HG03521 (cell line): ENCODE data around the gene ZNF408.
"Not testable (repeated sequence)": the region's sequence is repeated elsewhere in the genome, so short reads cannot be mapped to it uniquely, and the experiment has no call there.

ENCODE experiments used
- ATAC-seq: cut with Tn5 transposase; IDR thresholded peaks from one replicate; pipeline ENCODE4 v1.9.1; 2021; ENCODE audit warnings: mild to moderate bottlenecking, moderate library complexity; ENCODE audit not compliant: unreplicated experiment

Gene ZNF408

DNA sequence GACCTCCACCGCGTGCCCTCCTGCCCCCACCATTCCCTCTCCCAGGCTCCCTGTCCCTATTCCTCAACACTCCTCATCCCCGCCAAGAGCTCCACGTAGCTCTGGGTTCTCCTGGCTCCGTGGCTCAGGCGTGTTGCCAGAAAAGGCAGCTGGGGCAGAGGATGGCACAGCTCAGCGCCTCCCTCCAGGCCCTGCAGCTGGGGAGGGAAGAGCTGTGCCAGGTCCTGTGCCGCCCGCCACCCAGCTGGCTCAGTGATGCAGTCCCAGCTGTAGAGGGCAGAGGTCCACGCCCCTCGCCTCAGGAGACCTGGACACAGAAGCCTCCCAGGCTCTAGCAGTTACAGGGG is 4.6 kb upstream of the ZNF408 start:
- ATAC-seq: no peak

DNA sequence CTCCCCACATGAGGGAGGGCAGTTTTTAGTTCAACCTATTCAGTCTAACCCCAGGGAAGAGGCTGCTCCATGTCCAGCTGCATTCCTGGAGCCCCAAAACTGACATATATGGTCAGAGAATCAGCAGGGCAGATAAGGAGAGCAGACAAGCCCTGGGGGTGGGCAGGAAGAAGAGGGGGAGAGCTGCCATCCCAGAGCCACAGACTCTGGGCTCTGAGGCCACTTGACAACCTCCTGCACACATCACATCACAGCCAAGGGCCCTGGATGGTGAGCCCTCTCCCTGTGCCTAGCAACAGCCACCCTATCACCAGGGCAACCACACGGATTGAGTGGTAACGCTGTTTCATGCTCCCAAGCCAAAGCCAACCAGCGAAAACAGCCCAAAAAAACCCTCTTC is 3.5 kb upstream of the ZNF408 start:
- no peak for ATAC-seq

DNA sequence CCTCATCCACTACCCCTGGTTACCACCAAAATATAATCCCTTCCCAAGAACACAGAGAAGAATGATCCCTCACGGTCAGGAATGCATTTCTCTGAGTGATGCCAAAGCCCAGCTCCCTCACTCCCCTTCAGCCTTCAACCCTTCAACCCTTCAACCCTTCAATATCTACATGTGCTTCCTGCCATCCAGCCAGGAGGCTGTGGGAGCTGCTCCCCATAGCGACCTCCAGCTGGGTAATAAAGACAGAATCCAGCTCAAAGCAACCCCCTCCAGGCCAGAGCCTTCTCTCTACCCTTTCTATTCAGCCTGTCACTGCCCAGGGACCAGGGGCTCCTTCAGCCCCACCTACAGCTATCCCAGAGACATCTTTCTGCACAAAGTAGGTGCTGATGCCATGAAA is 3.1 kb upstream of the ZNF408 start:
- no peak for ATAC-seq

DNA sequence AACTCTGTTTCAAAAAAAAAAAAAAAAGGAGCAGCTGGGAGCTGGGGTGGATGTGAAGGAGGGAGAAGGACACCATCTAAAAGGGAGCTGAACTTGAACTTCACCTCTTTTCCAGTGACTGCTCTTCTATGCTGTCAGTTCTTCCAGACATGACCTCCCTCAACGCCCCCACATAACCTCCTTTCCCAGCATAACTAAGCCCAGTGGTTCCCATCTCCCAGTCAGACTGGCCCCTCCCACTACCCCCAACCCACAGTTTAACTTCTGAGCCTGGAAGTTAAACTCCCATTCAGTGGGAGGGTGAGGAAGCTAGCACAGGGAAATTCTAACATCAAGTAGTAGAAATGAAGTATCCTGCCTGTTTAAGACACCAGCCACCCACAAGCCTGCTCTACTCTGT is 2.2 kb upstream of the ZNF408 start:
- ATAC-seq: no peak

DNA sequence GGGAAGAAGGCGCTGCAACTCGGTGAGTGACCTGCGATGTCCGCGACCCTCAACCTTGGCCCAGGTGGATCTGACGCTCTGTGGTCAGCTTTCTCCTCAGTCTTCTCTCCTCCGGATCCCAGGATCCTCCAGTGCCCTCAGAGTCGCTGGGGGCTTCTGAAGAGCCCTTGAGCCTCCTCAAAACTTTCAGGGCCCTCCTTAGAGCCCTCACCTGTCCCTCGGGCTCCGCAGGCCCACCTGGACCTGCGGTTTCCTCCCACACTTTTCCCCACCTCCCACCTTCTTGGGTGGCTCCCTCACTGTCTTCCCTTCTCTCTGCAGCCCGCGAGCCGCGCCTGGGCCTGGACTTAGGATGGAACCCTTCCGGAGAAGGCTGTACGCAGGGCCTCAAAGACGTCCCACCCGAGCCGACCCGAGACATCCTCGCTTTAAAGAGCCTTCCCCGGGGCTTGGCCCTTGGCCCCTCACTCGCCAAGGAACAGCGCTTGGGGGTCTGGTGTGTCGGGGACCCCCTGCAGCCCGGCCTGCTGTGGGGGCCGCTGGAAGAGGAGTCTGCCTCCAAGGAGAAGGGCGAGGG is 335 bp downstream of the ZNF408 start:
- ATAC-seq: no peak

DNA sequence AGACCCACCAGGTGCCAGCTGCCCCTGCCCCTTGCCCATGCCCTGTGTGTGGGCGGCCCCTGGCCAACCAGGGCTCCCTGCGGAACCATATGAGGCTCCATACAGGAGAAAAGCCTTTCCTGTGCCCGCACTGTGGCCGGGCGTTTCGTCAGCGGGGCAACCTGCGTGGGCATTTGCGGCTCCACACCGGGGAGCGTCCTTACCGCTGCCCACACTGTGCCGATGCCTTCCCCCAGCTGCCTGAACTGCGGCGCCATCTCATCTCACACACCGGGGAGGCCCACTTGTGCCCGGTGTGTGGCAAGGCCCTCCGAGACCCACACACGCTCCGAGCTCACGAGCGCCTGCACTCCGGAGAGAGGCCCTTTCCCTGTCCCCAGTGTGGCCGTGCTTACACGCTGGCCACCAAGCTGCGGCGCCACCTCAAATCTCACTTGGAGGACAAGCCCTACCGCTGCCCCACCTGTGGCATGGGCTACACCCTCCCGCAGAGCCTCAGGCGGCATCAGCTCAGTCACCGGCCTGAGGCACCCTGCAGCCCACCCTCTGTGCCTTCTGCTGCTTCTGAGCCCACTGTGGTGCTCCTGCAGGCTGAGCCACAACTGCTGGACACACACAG is 4.3 kb downstream of the ZNF408 start:
- no peak for ATAC-seq

DNA sequence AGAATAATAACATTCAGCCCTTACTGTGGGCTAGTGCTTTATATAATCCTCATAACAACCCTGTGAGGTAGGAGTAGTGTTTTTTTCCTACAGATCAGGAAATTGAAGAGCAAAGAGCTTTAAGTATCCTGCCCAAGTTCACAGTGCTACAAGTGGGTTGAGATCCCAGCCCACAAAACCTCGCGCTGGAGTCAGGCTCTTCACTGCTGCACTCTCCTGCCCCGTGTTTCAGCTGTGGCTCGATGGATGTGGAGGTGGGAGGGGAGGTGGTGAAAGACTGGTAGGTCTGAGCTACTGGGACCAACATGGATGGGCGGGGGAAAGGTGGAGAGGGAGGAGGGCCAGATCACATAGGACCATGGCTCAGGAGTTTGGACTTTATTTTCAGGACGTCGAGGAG is 6.1 kb downstream of the ZNF408 start:
- no peak for ATAC-seq

DNA sequence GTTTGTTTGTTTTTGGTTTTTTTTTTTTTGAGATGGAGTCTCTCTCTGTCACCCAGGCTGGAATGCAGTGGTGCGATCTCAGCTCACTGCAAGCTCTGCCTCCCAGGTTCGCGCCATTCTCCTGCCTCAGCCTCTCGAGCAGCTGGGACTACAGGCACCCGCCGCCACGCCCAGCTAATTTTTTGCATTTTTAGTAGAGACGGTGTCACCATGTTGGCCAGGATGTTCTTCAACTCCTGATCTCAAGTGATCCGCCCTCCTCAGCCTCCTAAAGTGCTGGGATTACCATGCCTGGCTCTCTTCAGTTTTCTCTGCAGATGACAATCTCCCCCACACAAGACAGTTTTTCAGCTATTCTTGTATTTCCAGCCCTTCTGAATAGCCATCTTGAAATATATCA is 8.5 kb downstream of the ZNF408 start:
- not testable (repeated sequence) for ATAC-seq

DNA sequence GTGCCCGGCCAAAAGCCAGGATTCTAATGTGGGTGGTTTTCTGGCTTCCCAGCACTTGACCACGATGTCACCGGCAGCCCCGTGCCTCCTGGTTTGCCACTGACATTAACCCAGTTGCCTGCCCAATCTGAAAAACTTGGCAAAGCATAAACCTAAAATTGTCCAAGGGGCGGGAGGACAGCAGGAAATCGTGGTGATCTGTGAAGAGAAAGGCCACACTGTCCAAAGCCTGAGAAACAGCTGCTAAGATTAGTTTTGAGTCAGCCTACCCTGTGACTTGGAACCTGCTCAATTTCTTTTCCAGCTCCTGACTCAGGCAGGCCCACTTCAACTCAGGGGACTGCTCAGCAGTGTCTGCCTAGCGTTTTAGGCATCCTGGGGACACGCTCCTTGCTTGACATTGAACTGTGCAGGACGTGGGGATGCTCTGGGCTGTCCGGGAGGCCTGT is 10.0 kb downstream of the ZNF408 start:
- no peak for ATAC-seq

DNA sequence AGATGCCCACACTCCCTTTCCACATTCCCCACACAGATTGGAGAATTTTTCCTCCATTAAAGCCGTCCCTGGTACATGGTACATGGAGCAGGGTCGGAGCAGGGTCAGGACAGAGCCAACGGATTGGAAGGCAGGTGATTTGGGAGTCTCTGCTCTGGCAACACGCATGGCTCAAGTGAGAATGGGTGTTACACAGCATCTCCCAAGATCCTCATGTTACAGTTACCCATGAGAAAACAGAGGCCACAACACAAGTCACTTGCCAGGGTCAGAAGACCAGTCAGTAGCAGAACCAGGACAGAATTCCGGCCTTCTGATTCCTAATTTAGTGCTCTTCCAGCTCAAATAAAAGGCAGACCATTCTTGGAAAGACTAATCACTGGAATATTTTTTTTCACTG is 10.5 kb downstream of the ZNF408 start:
- no peak for ATAC-seq

DNA sequence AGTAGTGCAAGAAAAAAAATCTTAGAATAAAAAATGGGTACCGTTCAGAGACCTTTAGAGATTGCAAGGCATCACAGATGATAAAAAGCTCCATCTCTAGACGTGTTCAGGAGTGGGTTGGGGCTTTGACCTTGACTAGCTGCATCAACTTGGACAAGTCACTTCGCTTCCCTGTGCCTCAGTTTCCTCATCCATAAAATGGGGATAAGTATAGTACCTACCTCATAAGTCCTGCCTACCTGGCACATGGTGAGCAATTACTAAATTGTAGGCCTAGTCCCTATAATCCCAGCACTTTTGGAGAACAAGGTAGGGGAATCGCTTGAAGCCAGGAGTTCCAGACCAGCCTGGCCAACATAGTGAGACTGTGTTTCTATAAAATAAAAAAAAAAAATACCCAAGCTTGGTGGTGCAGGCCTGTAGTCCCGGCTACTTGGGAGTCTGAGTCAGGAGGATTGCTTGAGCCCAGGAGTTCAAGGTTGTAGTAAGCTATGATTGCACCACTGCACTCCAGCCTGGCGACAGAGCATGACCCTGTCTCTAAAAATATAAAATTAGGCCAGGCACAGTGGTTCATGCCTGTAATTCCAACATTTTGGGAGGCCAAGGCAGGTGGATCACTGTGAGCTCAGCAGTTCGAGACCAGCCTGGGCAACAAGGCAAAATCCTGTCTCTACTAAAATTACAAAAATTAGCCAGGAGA is 12.2 kb downstream of the ZNF408 start:
- no peak for ATAC-seq

DNA sequence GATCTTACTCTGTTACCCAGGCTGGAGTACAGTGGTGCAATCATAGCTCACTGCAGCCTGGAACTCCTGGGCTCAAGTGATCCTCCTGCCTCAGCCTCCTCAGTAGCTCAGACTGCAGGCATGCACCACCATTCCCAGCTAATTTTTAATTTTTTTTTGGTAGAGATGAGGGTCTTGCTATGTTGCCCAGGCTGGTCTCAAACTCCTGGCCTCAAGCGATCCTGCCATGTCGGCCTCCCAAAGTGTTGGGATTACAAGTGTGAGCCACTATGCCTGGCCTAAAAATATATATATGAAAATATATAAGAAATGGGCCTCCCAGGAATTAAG is 17.0 kb downstream of the ZNF408 start:
- ATAC-seq: not testable (repeated sequence)

DNA sequence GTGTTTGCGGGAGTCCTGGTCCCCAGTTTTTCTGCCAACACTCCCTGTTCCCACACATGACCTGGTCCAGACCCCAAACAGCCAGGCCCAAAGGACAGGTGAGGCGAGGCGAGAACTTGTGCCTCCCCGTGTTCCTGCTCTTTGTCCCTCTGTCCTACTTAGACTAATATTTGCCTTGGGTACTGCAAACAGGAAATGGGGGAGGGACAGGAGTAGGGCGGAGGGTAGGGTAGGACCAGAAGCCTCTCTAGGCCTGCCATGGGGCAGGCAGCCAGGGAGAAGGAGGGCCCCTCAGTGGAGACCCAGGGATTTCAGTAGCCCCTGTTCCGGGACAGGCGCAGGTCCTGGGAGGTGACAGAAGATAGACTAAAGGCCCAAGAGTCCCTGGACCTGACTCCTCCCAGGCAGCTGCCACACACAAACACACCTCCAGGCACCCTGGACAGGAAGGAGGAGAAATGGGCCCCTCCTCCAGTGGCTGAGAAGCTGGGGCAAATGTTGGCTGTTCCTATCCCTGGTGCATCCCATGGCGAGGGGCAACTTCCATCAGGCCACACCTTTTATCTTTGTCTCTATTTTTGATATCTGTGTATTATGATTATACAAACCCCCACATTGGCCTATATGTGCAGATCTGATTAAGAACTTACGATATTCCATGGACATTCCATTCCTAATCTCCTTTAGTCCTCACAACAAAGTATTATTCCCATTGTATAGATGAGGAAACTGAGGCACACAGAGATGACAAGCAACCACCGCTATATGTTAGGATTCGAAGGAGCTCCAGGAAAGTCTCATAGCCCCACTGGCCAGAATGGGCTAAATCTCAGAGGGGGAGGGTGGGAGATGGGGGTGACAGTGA is 17.6 kb downstream of the ZNF408 start:
- no peak for ATAC-seq

DNA sequence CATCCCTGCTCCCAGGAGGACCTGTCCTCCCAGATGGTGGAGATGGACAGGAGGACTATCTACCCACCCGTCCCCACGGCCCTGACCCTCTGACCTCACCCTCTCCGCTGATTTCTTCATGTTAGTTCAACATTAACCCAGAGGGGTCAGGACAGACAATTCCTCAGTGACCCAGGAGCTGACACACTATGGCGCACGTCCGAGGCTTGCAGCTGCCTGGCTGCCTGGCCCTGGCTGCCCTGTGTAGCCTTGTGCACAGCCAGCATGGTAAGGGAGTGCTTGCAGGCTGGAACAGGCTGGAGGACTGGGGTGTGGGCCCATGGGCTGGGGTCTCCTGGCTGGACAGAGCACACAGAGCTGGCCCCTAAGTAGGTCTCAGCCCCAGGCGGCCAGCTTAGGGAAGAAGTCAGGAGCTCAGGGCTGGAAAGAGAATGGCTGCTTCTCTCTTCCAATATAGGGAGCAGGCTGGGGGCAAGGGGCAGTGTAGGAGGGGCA is 18.3 kb downstream of the ZNF408 start, which contains the start of gene F2:
F2 (plus strand) TSS at position 166 of the 495 bp plus-strand sequence; CDS start at position 189, 23 bp downstream.
- no peak for ATAC-seq

DNA sequence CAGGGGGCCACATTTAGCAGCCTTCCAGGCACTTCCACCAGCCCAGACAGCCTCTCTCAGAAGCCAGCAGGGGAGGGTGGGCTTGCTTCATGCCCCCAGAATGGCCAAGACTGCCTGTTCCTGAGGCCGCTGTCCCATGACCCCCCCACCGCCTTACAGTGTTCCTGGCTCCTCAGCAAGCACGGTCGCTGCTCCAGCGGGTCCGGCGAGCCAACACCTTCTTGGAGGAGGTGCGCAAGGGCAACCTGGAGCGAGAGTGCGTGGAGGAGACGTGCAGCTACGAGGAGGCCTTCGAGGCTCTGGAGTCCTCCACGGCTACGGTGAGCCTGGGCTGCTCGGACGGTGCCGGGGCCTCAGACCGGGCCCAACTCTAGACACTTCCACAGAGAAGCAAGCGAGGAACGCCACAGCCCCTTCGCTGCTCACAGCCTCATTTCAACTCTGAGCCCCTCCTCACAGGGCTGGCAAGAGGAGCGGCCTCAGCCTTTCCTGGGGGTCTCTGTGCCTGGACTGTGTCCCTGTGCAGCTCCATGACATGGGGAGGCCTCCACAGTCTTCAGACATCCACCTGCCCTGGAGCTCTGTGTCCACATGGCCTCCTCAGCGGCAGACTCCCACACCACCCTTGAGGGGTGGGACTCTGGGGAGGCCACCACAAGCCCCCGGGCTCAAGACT is 18.9 kb downstream of the ZNF408 start:
- no peak for ATAC-seq

DNA sequence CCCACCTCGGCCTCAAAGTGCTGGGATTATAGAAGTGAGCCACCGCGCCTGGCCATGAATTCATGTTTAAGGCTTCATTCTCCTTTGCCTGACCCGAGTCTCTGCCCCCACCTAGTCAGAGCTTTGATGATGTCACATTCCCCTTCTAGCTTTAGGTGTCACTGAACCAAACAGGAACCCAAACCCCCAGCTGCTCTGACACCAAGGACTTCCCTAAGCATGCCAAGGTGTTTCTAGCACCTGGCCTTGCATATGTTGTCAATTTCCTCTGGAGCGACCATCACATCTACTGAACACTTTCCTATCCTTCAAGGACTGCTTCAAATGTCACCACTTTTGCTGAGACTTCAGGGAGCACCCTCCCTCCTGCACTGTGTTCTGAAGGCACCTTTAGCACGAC is 20.5 kb downstream of the ZNF408 start:
- ATAC-seq: no peak

DNA sequence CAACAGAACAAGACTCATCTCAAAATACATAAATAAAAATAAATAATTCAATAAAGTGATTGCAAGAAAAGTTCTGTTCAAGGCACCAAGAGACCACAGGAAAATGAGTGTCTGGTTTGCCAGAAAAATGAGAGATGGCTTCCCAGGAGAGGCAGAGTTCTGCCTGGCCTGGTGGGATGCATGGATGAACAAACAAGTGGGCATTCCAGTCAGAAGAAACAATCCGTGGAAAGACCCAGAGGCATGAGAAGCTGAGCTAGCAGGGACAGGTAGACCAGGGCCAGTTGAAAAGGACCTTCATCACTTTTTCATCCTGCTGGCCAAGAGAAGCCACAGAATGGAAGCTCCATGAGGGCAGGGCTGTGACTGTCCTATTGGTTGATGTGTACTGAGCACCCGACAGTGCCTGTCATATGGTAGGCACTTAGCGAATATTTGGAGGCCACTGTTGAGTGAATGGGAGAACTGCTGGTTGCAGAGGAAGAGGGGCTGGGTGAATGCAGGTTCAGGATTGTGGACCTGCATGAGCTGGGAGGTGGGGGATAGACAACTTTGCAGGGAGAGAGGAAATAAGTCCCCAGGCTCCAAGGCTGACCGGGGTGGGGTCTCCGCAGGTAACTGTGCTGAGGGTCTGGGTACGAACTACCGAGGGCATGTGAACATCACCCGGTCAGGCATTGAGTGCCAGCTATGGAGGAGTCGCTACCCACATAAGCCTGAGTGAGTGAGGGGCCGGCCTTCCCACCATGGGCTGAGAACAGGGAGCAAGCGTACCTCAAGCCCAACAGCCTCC is 21.9 kb downstream of the ZNF408 start:
- no peak for ATAC-seq

DNA sequence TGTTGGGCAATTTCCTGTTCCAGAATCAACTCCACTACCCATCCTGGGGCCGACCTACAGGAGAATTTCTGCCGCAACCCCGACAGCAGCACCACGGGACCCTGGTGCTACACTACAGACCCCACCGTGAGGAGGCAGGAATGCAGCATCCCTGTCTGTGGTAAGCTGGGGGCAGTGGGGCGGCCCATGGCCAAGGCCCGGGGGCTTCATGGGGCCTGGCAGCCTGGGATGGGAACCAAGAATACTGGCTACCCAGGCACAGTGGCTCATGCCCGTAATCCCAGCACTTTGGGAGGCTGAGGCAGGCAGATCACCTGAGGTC is 22.5 kb downstream of the ZNF408 start:
- no peak for ATAC-seq

DNA sequence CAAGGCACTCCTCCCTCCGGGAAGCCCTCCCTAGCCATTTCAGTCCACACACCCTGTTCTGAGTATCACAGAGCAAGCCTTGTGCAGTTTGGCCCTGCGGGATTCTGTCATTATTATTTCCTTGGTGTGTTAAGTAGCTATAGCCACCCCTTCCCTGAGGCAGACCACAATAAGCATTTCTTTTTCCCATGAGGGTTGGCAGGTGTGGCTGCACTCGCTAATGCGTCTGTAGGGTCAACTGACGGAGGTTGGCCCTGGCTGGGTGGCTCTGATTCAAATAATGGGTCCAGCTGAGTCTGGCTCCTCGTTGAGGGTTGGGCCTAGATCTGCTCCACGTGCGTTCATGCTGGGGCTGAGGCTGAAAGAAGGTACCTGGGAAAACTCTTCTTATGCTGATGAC is 23.3 kb downstream of the ZNF408 start:
- no peak for ATAC-seq
